NCI-H2227 (cell line): ENCODE results near the gene SPTBN5.

Source experiments
- DNase-seq: peaks from one replicate; lab custom pipeline; 2025; ENCODE audit not compliant: unreplicated experiment; lab: John Stamatoyannopoulos, UW

SPTBN5 gene

DNA sequence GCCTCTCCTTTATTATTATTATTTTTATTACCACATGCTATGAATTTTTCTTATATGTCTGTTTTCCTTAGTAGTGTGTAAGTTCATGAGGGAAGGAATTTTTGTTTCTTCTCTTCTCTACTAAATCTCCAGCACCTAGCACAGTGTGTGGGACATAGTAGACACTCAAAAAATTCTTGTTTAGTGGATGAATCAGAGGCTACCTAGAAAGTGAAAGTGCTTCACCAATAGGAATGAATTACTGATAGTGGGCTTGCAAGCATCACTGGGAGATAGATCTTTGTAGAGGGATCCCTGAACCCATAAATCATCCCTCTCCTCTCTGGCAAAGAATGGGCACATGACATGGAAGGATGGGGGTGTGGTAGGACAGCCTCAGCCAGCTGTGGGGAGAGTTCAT lies 8.5 kb downstream of the SPTBN5 start:
- DNase-seq, result no peak

DNA sequence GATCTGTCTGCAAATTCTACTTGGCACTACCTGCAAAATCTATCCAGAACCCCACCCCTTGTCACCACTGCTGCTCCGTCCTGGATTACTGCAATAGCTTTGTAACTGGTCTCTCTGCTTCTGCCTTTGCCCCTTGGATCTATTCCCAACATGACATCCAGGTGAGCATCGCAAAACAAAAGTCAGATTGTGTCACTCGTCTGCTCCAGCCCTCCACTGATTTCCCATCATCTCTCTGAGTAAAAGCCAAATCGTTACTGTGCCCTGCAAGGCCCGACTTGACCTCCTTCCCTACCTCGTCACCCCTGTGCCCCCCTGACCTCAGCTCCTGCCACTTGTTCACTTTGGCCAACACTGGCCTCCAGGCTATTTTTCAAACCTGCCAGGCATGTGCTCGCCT lies 9.4 kb downstream of the SPTBN5 start:
- no peak for DNase-seq

DNA sequence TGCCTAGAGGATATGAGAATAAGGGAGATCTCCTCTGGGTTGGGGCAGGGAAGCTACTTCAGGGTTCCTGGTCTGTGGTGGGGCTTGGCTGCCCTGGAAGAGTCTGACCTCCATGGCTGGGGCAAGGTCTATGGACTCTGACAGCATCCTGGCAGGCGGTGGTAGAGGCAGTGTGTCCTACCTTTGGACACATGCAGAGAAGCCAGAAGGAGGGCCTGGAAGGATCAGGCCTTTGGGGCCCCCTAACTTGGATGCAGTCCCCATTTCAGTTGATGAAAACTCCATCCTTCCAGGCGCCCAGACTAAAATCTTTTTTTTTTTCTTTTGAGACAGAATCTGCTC lies 10.4 kb downstream of the SPTBN5 start:
- no peak for DNase-seq

DNA sequence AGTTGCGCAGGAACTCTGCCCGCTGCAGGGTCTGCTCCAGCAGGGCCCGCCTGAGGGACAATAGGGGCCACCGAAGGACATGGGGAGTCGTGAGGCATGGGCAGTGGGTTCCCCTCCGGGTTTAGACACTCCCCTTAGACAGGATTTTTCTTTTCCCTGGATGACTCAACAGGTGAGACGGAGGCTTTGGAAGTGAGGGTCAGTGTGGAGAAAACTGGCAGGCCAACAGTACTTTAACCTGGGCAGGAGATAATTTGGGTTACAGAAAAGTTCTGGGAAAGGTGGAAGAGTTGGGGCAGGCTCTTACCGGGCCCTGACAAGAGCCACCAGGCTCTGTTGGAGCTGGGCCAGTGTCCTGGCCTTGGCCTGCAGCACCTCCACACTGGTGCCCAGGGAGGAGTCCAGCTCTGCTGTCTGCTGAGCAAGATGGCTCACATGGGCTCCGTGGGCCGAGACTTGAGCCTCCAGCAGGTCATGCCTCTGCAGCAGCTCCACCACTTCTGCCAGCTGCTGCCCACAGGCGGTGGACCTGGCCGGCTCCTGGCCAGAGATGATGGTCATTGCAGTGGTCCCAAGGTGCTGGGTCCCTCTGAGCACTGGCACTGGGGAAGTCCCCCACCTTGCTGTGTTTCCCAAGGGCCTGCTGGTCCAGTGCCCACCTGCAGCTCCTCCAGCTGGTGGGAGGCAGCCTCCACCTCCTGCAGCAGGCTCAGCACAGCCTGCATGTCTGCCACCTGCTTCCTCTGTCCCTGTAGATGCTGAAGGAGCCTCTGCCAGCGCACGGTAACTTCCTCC lies 11.0 kb downstream of the SPTBN5 start:
- no peak for DNase-seq

DNA sequence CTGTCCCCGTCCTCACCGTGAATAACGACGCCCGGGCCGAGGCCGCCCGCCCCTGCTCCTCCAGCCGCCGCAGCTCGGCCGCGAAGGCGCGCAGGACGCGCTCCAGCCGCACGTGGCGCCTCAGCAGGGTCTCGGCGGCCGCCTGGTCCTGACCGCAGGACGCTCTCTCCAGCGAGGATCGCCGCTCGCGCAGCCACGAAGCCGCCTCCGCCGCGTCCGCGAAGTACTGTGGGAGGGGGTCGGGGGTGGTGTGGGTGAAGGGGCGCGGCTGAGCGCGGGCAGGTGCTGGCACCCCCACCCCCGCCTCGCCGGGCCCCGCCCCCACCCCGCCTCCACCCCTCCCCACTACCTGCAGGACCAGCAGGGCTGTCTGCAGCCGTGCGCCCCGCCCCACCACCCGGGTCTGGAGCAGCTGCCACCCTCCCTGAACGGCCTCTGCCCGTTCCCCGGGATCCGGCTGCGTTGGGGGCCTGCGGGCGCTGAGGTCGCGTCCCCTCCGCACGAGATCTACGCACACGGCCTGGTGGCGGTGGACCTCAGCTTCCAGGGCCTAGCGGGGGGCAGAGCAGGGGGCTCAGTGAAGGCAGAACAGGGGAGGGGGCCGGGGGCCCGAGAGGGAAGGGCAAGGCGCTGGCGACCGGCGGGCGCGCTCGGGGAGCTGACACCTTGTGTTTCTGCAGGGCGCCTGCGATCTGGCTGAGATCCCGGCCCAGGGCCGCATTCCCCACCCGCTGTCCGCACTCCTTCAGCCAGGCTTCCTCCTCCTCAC lies 11.7 kb downstream of the SPTBN5 start:
- DNase-seq, result no peak

DNA sequence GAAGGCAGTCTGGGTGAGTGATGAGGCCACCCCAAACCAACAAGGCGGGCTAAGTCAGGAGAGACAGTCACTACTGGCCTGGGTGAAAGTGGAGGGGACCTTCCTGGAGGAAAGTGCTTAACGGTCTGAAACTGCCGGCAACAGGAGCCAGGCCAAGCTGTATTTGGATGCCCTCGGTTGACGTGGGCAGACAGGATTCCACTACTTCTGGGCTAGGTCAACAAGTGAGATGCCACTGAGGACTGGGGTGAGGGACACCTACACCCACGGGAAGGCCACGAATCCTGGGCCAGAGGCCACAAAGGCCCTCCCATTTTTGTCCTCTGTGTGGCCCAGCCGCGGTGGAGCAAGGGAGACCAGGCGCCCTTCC lies 12.3 kb downstream of the SPTBN5 start:
- no peak for DNase-seq

DNA sequence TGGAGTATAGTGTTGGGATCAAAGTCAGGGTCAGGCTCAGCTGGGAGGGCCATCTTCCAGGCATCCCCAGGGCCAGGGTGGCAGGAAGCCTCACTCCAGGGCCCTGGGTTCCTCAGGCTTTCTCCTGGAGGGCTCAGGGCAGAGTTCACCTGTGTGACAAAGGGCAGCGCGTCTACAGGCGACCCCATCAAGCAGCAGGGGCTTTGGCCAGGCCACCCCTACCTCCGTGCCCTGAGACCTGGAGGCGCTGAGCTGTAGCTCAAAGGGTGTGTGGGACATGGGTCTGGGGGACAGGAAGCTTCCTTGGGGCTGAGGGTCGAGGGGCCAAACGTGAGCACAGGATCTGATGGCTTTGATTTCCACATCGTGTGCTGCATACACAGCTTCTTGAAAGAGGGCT lies 12.8 kb downstream of the SPTBN5 start:
- DNase-seq, result no peak

DNA sequence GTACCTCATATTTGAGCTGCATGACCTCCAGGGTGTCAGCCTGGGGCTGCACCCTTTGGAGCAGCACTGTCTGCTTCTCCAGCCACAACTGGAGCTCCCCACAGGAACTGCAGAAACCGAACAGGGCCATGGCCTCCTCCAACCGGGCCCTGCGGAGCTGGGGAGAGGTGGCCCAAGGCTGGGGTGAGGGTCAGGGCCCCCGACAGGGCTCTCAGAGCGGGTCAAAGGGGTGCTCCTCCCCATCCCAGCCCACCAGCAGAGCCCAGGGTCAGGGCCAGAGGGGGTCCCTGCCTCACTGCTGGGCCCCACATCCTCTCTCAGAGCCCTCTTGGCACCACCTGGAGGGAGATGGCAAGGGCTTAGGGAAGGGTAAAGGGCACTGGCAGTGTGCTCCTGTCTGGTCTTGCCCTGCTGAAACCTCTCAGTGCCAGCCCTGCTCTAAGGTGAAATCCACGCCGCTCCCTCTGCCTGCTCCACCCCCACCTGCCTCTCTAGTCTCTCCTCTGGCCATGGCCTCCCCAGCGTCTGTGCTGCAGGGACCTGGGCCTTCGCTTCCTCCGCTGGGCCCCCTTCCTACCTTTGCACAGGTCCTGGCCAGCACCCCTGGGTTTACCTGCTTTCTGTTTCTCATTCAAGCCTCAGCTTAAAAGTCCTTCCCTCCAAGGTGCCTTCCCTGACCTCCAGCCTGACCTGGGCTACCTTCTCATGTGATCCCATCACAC lies 13.5 kb downstream of the SPTBN5 start:
- no peak for DNase-seq

DNA sequence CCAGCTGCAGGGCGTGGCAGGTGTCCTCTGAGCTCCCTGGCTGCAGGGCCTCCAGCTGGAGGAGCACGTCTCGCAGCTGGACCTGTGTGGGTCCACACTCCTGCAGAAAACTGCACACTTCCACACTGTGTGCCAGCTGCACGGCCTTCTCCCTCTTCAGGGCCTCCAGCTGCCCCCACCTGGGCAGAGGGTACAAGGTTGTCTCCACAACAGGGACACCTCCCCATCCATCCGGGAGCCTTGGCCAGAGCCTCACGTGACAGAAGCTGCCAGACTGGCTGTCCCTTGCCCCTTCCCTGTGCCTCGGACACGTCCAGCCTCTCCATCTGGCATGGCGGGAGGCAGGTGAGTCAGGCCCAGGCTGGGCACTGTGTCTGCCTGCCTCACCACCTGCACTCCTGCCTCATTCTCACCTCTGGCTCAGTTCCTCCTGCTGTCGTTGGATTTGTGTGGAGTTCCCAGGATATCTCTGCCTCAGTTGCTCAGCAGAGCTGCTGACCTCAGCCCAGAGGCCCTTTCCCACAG lies 14.5 kb downstream of the SPTBN5 start:
- no peak for DNase-seq

DNA sequence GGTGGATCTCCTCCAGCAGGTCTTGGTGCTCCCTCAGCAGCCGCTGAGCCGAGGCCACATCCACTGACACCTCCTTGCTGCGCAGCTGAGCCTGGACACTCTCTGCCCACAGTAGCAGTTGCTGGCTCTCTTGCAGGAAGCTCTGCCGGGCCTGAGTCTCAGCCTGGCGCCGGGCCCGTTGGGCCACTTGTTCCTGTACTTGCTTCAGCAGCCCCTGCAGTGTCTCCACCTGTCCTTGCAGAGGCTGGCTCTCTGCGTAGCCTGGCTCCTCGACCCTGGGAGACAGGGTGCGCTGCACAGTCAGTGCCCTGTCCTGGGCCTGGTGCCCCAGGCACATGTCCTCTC lies 15.5 kb downstream of the SPTBN5 start:
- DNase-seq, result no peak

DNA sequence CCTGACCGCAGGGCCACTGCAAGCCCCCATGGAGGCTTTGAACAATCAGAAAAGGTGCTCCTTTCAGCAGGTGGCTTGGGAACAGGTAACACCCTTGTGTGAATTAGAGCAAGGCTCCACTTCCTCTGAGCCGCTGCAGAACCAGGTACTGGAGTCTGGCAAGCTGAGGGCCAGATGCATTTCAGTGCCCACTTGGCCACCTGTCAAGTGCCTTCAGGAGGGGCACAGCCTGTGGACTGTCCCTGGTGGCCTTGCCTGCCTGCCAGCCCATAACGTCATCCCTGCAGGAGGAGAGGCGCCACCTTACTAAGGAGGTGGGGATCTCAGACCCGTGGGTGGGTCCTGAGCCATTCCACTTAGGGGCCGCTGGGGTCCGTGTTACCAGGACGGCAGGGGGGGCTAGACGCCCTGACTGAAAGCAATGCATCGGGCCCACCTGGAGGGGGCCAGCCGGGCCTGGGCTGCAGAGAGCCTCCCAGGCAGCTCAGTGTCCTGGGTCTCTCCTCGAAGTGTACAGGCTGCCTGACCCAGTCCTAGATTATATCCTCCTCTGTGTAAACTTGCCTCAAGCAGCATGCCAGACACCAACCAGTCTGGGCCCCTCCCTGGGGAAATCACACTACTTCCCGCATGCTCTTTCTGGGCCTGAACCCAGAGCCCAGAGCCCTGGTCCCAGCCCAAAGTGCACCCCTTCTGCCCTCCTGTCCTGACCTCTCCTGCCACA lies 16.1 kb downstream of the SPTBN5 start:
- no peak for DNase-seq

DNA sequence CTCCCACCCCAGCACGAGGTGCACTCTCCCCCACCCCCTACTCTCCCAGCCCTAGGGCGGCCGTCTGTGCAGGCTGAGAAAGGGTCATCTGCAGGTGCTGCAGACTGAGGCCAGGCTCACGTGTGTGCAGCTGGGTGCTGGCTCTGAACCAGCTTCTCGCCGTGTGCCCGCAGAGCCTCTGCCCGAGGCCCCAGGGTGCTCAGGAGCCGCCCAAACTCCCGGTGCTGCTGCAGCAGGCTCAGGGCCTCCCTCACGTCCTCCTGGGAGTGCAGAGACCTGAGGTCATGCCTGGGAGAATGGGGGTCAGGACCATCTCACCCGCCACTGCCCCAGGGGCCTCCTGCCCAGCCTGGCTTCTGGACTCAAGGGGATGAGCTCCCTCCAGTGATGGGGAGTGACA lies 17.2 kb downstream of the SPTBN5 start:
- no peak for DNase-seq

DNA sequence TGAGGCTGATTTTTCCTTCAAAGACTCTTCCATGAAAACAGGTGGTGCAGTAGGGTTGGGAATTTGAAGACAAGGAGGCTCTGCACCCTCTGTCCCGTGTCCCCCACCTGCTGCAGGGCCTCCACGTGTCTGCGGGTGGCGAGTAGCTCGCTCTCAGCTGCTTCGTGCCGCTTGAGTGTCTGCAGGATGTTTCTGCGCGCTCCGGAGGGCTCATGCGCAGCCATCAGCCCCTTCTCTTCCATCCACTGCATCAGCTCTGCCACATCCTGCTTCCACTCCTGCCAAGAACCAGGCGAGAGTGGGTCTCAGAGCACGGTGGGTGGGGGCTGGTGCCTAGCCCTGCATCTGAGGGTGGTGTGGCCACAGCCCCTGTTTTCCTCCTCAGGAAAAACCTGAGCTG lies 17.8 kb downstream of the SPTBN5 start:
- no peak for DNase-seq

DNA sequence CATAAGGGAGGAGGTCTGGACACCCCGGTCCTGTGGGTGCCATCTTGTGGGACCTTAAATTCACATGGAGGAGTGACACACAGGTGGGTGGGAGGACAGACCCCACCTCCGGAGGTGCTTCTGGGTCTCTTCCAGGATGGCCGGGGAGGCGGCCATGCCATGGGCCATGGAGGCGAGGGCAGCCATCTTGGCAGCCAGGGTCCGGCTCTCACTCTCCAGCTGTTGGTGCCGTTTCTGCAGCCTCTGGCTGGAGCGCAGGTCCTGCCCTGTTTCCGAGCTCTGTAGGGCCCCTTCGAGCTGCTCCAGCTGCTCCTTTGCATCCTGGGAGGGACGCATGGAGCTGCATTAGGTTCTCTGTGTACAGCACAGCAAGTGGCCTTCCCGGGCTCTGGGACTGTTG lies 19.1 kb downstream of the SPTBN5 start:
- DNase-seq, result no peak

DNA sequence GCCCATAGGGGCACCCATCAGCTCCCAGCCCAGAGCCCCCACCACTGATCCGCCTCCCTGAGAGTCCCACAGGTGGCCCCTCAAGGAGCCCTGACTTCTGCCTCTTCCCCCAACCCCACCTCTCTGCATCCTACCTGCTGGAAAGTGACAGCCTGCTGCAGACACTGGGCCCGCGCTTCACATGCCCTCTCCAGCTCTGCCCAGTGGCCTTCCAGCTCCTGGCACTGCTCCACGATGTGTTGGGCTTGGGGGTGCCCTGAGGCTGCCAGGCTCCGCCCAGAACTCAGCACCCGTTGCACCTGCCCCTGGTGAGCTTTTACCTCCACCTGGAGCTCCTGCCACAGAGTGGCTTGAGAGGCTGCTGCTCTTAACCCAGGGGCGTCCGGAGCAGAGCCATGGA lies 20.1 kb downstream of the SPTBN5 start:
- no peak for DNase-seq

DNA sequence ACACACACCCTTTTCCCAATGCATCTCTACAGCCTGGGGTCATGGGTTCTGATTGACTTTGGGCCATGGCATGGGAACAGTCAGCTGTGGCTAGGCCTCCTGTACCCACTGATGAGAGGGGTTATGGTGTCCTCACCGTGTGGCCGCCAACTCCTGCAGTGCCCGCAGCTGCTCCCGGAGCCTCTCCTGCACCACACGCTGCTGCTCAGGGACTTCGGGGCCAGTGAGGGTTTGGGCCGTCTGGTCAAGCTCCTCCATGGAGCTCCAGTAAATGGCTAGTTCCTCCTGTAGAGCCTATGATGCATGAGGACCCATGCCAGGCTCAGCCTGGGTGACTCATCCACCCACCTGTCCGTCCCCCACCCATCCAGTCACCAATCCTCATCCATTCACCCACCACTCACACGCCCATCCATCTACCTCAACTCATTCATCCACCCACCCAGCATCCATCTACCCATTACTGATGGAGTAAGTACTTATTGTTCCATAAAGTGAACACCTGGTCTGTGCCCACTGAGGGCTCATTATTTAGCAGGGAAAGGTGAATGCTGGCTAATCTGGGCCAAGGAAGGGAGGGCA lies 21.6 kb downstream of the SPTBN5 start:
- DNase-seq, result no peak

DNA sequence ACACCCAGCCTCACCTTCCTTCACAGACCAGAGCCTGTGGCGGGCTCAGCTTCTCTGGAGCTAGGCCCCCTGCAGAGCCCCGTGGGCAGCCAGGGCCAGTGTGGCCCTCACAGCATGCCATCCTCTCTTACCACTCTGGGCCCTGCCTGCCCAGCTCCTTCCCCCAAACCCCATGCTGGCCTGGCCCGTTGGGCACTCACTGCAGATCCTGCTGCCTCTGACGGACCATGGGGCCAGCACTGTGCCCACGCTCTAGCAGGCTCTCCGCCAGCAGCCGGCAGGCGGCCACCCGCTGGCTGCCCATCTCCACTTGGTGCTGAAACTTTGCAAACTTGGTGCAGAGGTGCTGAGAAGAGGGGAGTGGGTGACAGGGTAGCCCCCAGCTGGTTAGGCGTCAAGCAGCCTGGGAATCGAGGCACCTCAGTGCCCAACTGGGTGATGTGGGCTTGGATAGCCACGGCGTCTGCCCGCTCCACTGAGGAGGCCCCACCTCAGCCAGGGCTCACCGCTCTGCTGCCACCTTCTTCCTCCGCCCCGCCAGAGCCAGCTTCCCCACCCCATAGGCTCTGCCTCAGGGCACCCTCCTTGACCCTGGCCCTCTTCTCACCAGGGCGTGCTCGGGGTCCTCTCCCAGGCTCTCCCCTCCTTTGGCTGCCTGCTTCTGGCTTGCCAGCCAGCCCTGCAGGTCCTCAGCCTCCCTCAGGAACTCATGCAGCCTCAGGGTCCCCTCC lies 22.5 kb downstream of the SPTBN5 start:
- no peak for DNase-seq

DNA sequence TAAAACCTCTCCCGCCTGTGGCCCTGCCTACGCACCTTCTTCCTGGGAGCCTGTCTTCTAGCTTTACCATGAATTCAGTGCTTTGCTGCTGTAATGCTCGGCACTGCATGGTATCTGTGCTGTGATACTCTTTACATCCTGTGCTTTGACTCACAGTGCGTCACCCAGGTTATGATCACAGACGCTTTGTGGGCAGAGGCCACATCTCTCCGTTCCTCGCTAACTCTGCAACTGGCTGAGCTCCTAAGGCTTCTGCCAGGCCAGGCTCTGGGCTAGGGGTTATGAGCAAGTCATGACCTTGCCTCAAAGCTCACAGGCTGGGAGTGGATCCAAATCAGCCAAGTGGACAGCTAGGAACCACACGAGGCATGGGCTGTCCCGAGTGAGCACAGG lies 23.2 kb downstream of the SPTBN5 start:
- no peak for DNase-seq

DNA sequence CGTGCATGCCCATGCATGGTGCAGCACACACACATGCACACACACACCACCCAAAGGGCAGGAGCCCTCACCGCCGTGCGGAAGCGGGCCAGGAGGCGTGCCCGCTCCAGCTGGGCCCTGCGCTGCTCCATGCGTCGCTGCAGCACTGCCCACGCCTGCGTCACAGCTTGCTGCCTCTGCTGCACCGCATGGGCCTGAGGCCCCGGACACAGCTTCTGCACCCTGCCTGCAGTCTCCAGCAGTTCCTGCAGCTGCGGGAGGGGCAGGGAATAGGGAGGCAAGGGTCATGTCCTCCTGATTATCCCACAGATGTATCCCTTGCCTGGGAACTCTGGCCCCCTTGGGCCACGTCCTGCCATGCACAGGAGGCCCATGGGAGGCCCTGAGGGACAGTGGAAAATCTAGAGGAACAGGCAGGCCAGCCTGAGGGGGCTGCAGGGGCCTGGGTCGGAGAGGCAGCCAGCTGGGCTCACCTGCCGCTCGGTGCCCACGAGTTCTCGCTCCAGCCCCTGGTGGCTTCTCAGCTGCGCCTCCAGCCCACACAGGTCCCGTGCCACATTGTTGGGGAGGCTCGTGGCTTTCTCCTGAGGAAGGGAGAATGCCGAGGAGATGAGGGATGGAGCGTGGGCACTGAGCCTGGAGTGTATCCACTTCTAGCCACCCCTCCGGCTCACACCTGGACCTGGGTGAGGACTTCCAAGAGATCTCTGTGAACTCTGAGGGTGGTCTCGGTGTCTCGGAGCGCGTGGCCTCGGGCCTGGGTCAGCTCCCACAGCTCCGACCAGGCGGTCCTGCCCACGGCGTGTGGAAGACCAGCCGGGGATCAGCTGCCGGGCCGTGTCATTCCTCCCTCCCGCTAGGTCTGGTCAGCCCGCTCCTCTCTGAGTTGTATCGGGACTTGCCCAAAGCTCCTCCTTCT lies 23.8 kb downstream of the SPTBN5 start:
- no peak for DNase-seq
